Activated CD4-positive, alpha-beta T cell treated with anti-CD3 and anti-CD28 coated beads, Interleukin-2, amount 10 ng/mL, durations not matched to agents 7 days and 5 days (primary cell): ENCODE results near the gene AMOTL1. TPM values are rescaled to one million over a fixed set of nuclear protein-coding genes. Genes with fewer than 3 reads are reported as not detected.

Source experiments
- CTCF ChIA-PET: fragments of 350-600 bp; sonication (Branson Sonifier 250); formaldehyde crosslinking; loops from one replicate; lab custom pipeline; 2021; ENCODE audit warnings: antibody characterized with exemption; lab: Charles Lee
- POLR2A ChIA-PET: fragments of 350-600 bp; sonication (Branson Sonifier 250); formaldehyde crosslinking; loops from one replicate; lab custom pipeline; 2021; ENCODE audit warnings: antibody characterized with exemption; lab: Charles Lee
- DNase-seq: peaks from one replicate; pipeline ENCODE4 v3.0.0-alpha.2; 2020
- H3K27ac Mint-ChIP-seq: one replicate; pipeline ENCODE4 v1.8.0; 2021; ENCODE audit warnings: mild to moderate bottlenecking, moderate library complexity, mixed read lengths
- H3K27me3 Mint-ChIP-seq: one replicate; pipeline ENCODE4 v1.8.0; 2021; ENCODE audit warnings: mixed read lengths
- H3K36me3 Mint-ChIP-seq: one replicate; pipeline ENCODE4 v1.8.0; 2021; ENCODE audit warnings: low read depth, mixed read lengths
- H3K4me1 Mint-ChIP-seq: one replicate; pipeline ENCODE4 v1.8.0; 2021; ENCODE audit warnings: mixed read lengths
- H3K4me3 Mint-ChIP-seq: one replicate; pipeline ENCODE4 v1.8.0; 2021; ENCODE audit warnings: mild to moderate bottlenecking, moderate library complexity, mixed read lengths
- H3K9me3 Mint-ChIP-seq: one replicate; pipeline ENCODE4 v1.8.0; 2021; ENCODE audit warnings: mixed read lengths
- total RNA-seq, 2 experiments: library from RNA; stranded (reverse); gene quantifications; one replicate each; pipeline ENCODE4 v1.2.3, GENCODE V29; 2021

Gene AMOTL1
- total RNA-seq, 2 experiments from 2014 or later = 3.1 to 4.0 TPM

DNA sequence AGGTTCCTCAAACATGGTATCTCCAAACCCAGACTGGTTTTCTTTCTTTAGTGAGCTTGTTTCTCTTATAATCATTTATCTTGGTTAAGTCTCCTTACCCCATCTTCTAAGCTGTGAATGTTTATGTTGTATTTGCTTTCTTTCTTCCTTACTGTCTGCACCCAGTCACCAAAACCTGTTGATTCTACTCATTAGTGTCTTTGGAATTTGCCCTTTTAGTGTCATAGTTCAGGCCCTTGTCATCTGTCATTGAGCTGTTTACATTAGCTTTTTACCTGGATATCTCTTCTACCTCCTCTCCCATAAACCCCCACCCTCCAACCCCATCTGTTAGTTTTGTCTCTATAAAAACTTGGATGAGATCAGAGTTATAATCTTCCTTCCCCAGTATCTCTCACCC lies 59.9 kb downstream of the AMOTL1 start:
- H3K27ac Mint-ChIP-seq = no peak overlapping the region
- no peaks in the 10 kb centered on the region for H3K4me1 Mint-ChIP-seq
- H3K4me3 Mint-ChIP-seq = no peak overlapping the region
- POLR2A ChIA-PET = no interaction called here
- no peaks in the 10 kb centered on the region for H3K36me3 Mint-ChIP-seq
- no peaks in the 10 kb centered on the region for H3K27me3 Mint-ChIP-seq
- DNase-seq = no peak
- CTCF ChIA-PET = no interaction called here
- no peaks in the 10 kb centered on the region for H3K9me3 Mint-ChIP-seq

DNA sequence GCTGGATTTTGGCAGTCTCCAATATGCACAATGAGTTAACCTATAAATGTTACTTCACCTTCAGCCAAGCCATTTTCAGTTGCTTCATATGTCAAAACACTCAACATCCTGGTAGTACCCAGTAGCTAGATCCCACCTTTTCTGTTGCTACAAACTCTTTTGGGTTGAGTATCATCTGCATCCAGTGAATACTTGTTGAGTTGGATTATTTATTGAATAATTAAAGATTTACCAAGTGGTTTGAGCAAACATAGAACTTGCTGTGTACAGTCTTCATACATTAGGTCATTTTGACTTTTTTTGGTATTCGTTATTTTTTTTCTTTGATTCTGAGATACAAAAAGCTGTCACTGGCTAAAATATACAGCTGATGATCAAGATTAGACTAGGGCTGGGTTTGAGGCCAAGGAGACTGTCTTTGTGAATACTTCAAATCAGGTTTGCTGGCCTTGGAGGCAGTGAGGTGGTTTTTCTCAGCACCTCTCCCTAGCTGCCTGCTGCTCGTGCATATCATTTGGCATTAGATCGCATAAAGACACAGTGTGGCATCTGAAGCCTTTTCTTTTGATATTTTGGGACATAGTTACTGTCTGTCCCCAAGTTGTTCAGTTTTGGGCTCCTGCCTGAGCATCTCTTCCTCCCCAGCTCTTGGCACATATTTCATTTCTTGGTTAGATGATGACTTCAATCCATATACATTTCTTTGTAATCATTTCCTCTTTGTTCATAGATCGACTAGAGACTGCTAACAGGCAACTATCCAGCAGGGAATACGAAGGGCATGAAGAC lies 62.8 kb downstream of the AMOTL1 start:
- Mint-ChIP-seq H3K9me3 (no peaks in the 10 kb centered on the region), H3K27me3 (no peaks in the 10 kb centered on the region), H3K4me3 (no peak overlapping the region), H3K36me3 (peaks cover 3% of the 10 kb centered on the region), H3K27ac (no peak overlapping the region), H3K4me1 (no peaks in the 10 kb centered on the region)
- ChIA-PET CTCF (no interaction called here), POLR2A (no interaction called here)
- no peak for DNase-seq

GRCh38 chr11:94831529-94831928 lies 63.4 kb downstream of the AMOTL1 start:
- Mint-ChIP-seq H3K27me3 (no peaks in the 10 kb centered on the region), H3K36me3 (peaks cover 3% of the 10 kb centered on the region), H3K9me3 (no peaks in the 10 kb centered on the region), H3K27ac (no peak overlapping the region), H3K4me3 (no peak overlapping the region), H3K4me1 (no peaks in the 10 kb centered on the region)
- ChIA-PET CTCF (no interaction called here), POLR2A (no interaction called here)
- DNase-seq = no peak

- no peak overlapping the region for H3K4me3 Mint-ChIP-seq
- peaks cover 3% of the 10 kb centered on the region for H3K36me3 Mint-ChIP-seq
- no peak for DNase-seq
- POLR2A ChIA-PET = no interaction called here
- CTCF ChIA-PET = no interaction called here
- H3K27ac Mint-ChIP-seq = no peak overlapping the region
- H3K27me3 Mint-ChIP-seq = no peaks in the 10 kb centered on the region
- H3K4me1 Mint-ChIP-seq = no peaks in the 10 kb centered on the region
- no peaks in the 10 kb centered on the region for H3K9me3 Mint-ChIP-seq
Observed at GRCh38 chr11:94832604-94833235, 64.6 kb downstream of the AMOTL1 start.

- CTCF ChIA-PET = interaction anchor here (0.8 to 2.5 kb wide), 2 partner anchors 10 to 12 kb away, joined by 4 to 9 read pairs; no protein-coding TSS in a partner anchor
- Mint-ChIP-seq H3K27ac (no peak overlapping the region), H3K4me3 (no peak overlapping the region), H3K4me1 (no peaks in the 10 kb centered on the region), H3K36me3 (peaks cover 3% of the 10 kb centered on the region), H3K9me3 (no peaks in the 10 kb centered on the region), H3K27me3 (no peaks in the 10 kb centered on the region)
- POLR2A ChIA-PET = no interaction called here
- DNase-seq = no peak
Observed at GRCh38 chr11:94834911-94835593, 66.9 kb downstream of the AMOTL1 start.

DNA sequence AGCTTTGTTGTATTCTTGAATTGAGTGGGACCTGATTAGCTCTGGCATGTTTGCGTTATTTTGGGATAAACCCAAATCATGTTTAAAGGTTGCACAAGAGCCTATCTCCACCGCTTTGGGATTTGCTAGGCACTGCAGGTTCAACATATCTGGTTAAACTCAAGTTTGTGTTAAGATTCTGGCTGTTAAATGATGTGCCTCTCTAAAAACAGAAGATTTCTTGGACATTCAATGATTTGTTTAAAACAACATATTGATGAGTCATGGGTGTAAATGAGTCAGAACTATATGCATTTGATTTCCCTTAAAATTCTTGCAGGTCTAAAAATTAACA lies 67.4 kb downstream of the AMOTL1 start:
- H3K4me1 Mint-ChIP-seq = no peaks in the 10 kb centered on the region
- H3K27me3 Mint-ChIP-seq = no peaks in the 10 kb centered on the region
- no peaks in the 10 kb centered on the region for H3K9me3 Mint-ChIP-seq
- no peak overlapping the region for H3K27ac Mint-ChIP-seq
- ChIA-PET POLR2A (no interaction called here), CTCF (interaction anchor here (2.5 kb wide), 1 partner anchor 10 kb away, joined by 9 read pairs; no protein-coding TSS in a partner anchor)
- DNase-seq = no peak
- H3K36me3 Mint-ChIP-seq = peaks cover 3% of the 10 kb centered on the region
- H3K4me3 Mint-ChIP-seq = no peak overlapping the region

DNA sequence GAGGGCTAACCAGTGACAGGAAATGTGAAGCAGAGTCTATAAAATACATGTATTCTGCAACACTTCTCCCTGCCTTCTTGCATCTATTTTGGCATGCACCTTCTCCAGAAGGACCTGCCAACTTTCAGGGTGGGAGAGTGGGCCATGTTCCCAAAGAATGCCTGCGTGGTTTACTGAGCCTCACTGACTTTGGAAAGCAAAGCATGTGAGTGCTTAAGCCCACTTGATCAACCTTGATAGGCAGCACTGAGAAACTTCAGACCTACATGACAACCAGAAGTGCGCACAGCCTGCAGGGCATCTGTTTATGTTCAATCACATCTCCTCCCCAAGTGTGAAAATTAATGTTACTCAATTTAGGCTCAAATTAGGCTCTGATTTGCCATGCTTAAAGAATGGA lies 69.2 kb downstream of the AMOTL1 start:
- no peak for DNase-seq
- no peaks in the 10 kb centered on the region for H3K9me3 Mint-ChIP-seq
- H3K27ac Mint-ChIP-seq = no peak overlapping the region
- H3K27me3 Mint-ChIP-seq = no peaks in the 10 kb centered on the region
- peaks cover 3% of the 10 kb centered on the region for H3K36me3 Mint-ChIP-seq
- no peaks in the 10 kb centered on the region for H3K4me1 Mint-ChIP-seq
- no peak overlapping the region for H3K4me3 Mint-ChIP-seq
- ChIA-PET POLR2A (no interaction called here), CTCF (no interaction called here)

DNA sequence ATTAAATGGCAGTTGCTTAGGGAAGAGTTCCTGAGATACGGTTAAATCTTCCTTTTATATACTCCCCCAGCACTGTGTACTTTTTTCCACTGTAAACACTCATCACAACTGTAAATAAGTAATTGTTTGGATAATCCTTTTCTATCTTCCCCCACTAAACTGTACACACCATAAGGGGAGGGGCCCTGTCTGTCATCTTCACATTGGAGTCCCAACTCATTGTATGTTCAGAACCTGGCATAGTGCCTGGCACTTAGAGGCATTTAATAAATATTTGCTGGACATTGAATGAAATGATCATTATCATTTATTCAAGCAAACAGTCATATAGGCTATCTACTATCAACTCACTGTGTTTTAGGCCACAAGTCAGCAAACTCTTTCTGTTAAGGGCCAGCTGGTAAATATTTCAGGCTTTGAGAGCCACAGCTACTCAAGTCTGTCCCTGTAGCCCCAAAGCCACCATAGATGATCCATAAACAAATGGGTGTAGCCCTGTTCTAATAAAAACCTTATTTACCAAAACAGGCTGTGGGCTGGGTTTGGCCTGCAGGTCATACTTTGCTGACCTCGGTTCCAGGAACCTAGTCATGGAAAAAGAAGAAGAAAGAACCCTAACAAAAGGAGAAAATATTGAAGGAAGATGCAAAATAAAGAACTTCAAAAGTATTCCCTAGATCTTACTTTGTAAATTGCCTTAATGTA lies 70.0 kb downstream of the AMOTL1 start:
- ChIA-PET POLR2A (no interaction called here), CTCF (no interaction called here)
- Mint-ChIP-seq H3K4me3 (no peak overlapping the region), H3K9me3 (no peaks in the 10 kb centered on the region), H3K27me3 (no peaks in the 10 kb centered on the region), H3K27ac (no peak overlapping the region), H3K4me1 (no peaks in the 10 kb centered on the region), H3K36me3 (peaks cover 3% of the 10 kb centered on the region)
- no peak for DNase-seq

GRCh38 chr11:94840209-94840608 lies 72.1 kb downstream of the AMOTL1 start:
- ChIA-PET CTCF (no interaction called here), POLR2A (no interaction called here)
- no peak overlapping the region for H3K4me3 Mint-ChIP-seq
- H3K27ac Mint-ChIP-seq = no peak overlapping the region
- DNase-seq = no peak
- no peaks in the 10 kb centered on the region for H3K27me3 Mint-ChIP-seq
- no peaks in the 10 kb centered on the region for H3K36me3 Mint-ChIP-seq
- H3K4me1 Mint-ChIP-seq = no peaks in the 10 kb centered on the region
- H3K9me3 Mint-ChIP-seq = no peaks in the 10 kb centered on the region

GRCh38 chr11:94844031-94844430 lies 75.9 kb downstream of the AMOTL1 start:
- Mint-ChIP-seq H3K36me3 (no peaks in the 10 kb centered on the region), H3K4me1 (no peaks in the 10 kb centered on the region), H3K27ac (no peak overlapping the region), H3K4me3 (no peak overlapping the region), H3K9me3 (no peaks in the 10 kb centered on the region), H3K27me3 (no peaks in the 10 kb centered on the region)
- ChIA-PET CTCF (interaction anchor here (0.9 kb wide), 1 partner anchor 19 kb away, joined by 3 read pairs; no protein-coding TSS in a partner anchor), POLR2A (no interaction called here)
- DNase-seq = no peak

- H3K4me3 Mint-ChIP-seq = no peak overlapping the region
- no peaks in the 10 kb centered on the region for H3K27me3 Mint-ChIP-seq
- H3K27ac Mint-ChIP-seq = no peak overlapping the region
- no peaks in the 10 kb centered on the region for H3K36me3 Mint-ChIP-seq
- DNase-seq = no peak
- H3K9me3 Mint-ChIP-seq = no peaks in the 10 kb centered on the region
- no peaks in the 10 kb centered on the region for H3K4me1 Mint-ChIP-seq
- CTCF ChIA-PET = interaction anchor here (1.1 to 1.8 kb wide), 2 partner anchors 10 to 25 kb away, joined by 3 to 9 read pairs; no protein-coding TSS in a partner anchor
- POLR2A ChIA-PET = no interaction called here
Observed at GRCh38 chr11:94845622-94846021, 77.5 kb downstream of the AMOTL1 start.

- POLR2A ChIA-PET = no interaction called here
- no peak for DNase-seq
- Mint-ChIP-seq H3K4me1 (no peaks in the 10 kb centered on the region), H3K4me3 (no peak overlapping the region), H3K27ac (no peak overlapping the region), H3K9me3 (no peaks in the 10 kb centered on the region), H3K27me3 (no peaks in the 10 kb centered on the region), H3K36me3 (no peaks in the 10 kb centered on the region)
- CTCF ChIA-PET = interaction anchor here (1.0 kb wide), 1 partner anchor 15 kb away, joined by 3 read pairs; no protein-coding TSS in a partner anchor
Observed at GRCh38 chr11:94849839-94850238, 81.7 kb downstream of the AMOTL1 start.
